IMR-90 (cell line): Measurements from ENCODE around the gene FPR2. TPM values are rescaled to one million over a fixed set of nuclear protein-coding genes. Genes with fewer than 3 reads are reported as not detected.

ENCODE experiments used
- ATAC-seq: fragments of 200-7000 bp; cut with Tn5 transposase; 2 replicates; pipeline ENCODE4 v1.9.1; 2020; ENCODE audit warnings: low read depth, mild to moderate bottlenecking, moderate library complexity
- BruUV-seq: library from RNA; stranded (reverse); fragments of 400-500 nt; replicated peaks from 2 replicates; lab custom pipeline; 2021; lab: Mats Ljungman, UMichigan
- CTCF ChIA-PET: fragments of 300-600 bp; formaldehyde crosslinking; extraction: SDS; loops from one replicate; lab custom pipeline; 2021; ENCODE audit warnings: antibody characterized with exemption; lab: Yijun Ruan, JAX
- POLR2A ChIA-PET: fragments of 300-600 bp; sonication (Branson Sonifier 250); formaldehyde crosslinking; loops from one replicate; lab custom pipeline; 2022; ENCODE audit warnings: antibody characterized with exemption; ENCODE audit not compliant: unreplicated experiment; lab: Charles Lee
- DNase-seq: peaks from one replicate; pipeline ENCODE4 v3.0.0; 2013
- H2AFZ ChIP-seq: replicated peaks from 2 replicates; pipeline ENCODE3; 2013; ENCODE audit warnings: low read length, mild to moderate bottlenecking; ENCODE audit not compliant: poor library complexity
- H2AK5ac ChIP-seq: 2 replicates; pipeline ENCODE4 v1.6.1; 2013; ENCODE audit warnings: low read depth, low read length, inconsistent platforms
- H2AK9ac ChIP-seq: replicated peaks from 2 replicates; pipeline ENCODE3; 2013; ENCODE audit warnings: mild to moderate bottlenecking, low read depth, low read length, moderate library complexity; ENCODE audit not compliant: poor library complexity
- H2BK120ac ChIP-seq: 2 replicates; pipeline ENCODE4 v1.6.1; 2013; ENCODE audit warnings: low read depth, low read length, inconsistent platforms
- H2BK15ac ChIP-seq: 3 replicates; pipeline ENCODE4 v1.6.1; 2013; ENCODE audit warnings: low read depth, low read length, inconsistent platforms
- H2BK20ac ChIP-seq: 2 replicates; pipeline ENCODE4 v1.6.1; 2013; ENCODE audit warnings: low read depth, mild to moderate bottlenecking, inconsistent platforms, low read length, moderate library complexity
- H2BK5ac ChIP-seq: 2 replicates; pipeline ENCODE4 v1.6.1; 2013; ENCODE audit warnings: mild to moderate bottlenecking, low read depth, low read length, inconsistent platforms; ENCODE audit not compliant: poor library complexity, severe bottlenecking
- H3K14ac ChIP-seq: replicated peaks from 2 replicates; pipeline ENCODE4 v1.6.1; 2013; ENCODE audit warnings: low read depth, low read length, inconsistent platforms
- H3K18ac ChIP-seq: 2 replicates; pipeline ENCODE4 v1.6.1; 2013; ENCODE audit warnings: low read depth, low read length, control low read depth
- H3K23ac ChIP-seq: 2 replicates; pipeline ENCODE4 v1.6.1; 2013; ENCODE audit warnings: low read depth, low read length, inconsistent platforms
- H3K27ac ChIP-seq: 2 replicates; pipeline ENCODE4 v1.5.1; 2013; ENCODE audit warnings: mild to moderate bottlenecking, control low read depth, low read length; ENCODE audit not compliant: insufficient read depth
- H3K27me3 ChIP-seq: 2 replicates; pipeline ENCODE4 v1.6.1; 2013; ENCODE audit warnings: low read length; ENCODE audit not compliant: control insufficient read depth, insufficient read depth
- H3K36me3 ChIP-seq: 2 replicates; pipeline ENCODE4 v1.6.1; 2013; ENCODE audit warnings: low read length, mixed read lengths; ENCODE audit not compliant: control insufficient read depth, insufficient read depth
- H3K4ac ChIP-seq: 2 replicates; pipeline ENCODE4 v1.6.1; 2013; ENCODE audit warnings: low read depth, low read length, inconsistent platforms
- H3K4me1 ChIP-seq: 2 replicates; pipeline ENCODE4 v1.6.1; 2013; ENCODE audit warnings: low read length, mixed read lengths; ENCODE audit not compliant: control insufficient read depth, insufficient read depth
- H3K4me2 ChIP-seq: 2 replicates; pipeline ENCODE4 v1.6.1; 2013; ENCODE audit warnings: low read depth, mild to moderate bottlenecking, control low read depth, low read length, moderate library complexity
- H3K4me3 ChIP-seq: 2 replicates; pipeline ENCODE4 v1.5.1; 2013; ENCODE audit warnings: low read depth, mild to moderate bottlenecking, control low read depth, low read length, moderate library complexity; ENCODE audit not compliant: insufficient read depth
- H3K56ac ChIP-seq: 2 replicates; pipeline ENCODE4 v1.6.1; 2013; ENCODE audit warnings: low read length, inconsistent platforms; ENCODE audit not compliant: insufficient read depth; ENCODE audit errors: extremely low read depth
- H3K79me1 ChIP-seq, 2 experiments: 2 replicates each; pipeline ENCODE4 v1.6.1; 2013; ENCODE audit warnings: low read length in 2 of 2, inconsistent platforms in 1 of 2, low read depth in 1 of 2
- H3K9ac ChIP-seq: 2 replicates; pipeline ENCODE4 v1.6.1; 2013; ENCODE audit warnings: low read depth, low read length, control low read depth
- H3K9me1 ChIP-seq: 2 replicates; pipeline ENCODE4 v1.6.1; 2013; ENCODE audit warnings: low read length, inconsistent platforms; ENCODE audit not compliant: insufficient read depth
- H3K9me3 ChIP-seq: 2 replicates; pipeline ENCODE4 v1.6.1; 2013; ENCODE audit warnings: low read length; ENCODE audit not compliant: control insufficient read depth, insufficient read depth
- H4K20me1 ChIP-seq: 2 replicates; pipeline ENCODE4 v1.6.1; 2013; ENCODE audit warnings: low read length, inconsistent platforms; ENCODE audit not compliant: insufficient read depth
- H4K5ac ChIP-seq: 2 replicates; pipeline ENCODE4 v1.6.1; 2013; ENCODE audit warnings: mild to moderate bottlenecking, low read depth, low read length, control low read depth
- H4K8ac ChIP-seq, 2 experiments: 2 replicates each; pipeline ENCODE4 v1.6.1; 2013; ENCODE audit warnings: low read depth in 2 of 2, low read length in 2 of 2, control low read depth in 1 of 2, inconsistent platforms in 1 of 2
- H4K91ac ChIP-seq: 2 replicates; pipeline ENCODE4 v1.6.1; 2013; ENCODE audit warnings: low read depth, low read length, inconsistent platforms; ENCODE audit not compliant: insufficient read depth
- CEBPB ChIP-seq: IDR thresholded peaks from 2 replicates; pipeline ENCODE4 v1.6.1; 2012; ENCODE audit warnings: low read depth, low read length, improper control_type of control experiment
- CTCF ChIP-seq: conservative IDR thresholded peaks from 2 replicates; pipeline ENCODE4 v1.5.1; 2012; ENCODE audit warnings: mild to moderate bottlenecking, low read depth, low read length, improper control_type of control experiment
- MXI1 ChIP-seq: IDR thresholded peaks from 2 replicates; pipeline ENCODE4 v1.6.1; 2012; ENCODE audit warnings: low read depth, mild to moderate bottlenecking, low read length, moderate library complexity, borderline replicate concordance
- RFX5 ChIP-seq: IDR thresholded peaks from 2 replicates; pipeline ENCODE4 v1.8.0; 2012; ENCODE audit warnings: low read depth, mild to moderate bottlenecking, low read length, moderate library complexity
- SMC3 ChIP-seq: fragments of 150-350 bp; IDR thresholded peaks from 2 replicates; pipeline ENCODE4 v1.6.1; 2016; ENCODE audit warnings: low read depth, mild to moderate bottlenecking, antibody characterized with exemption, low read length, moderate library complexity
- USF2 ChIP-seq: fragments of 150-350 bp; IDR thresholded peaks from 2 replicates; pipeline ENCODE4 v1.6.1; 2017; ENCODE audit warnings: mild to moderate bottlenecking, antibody characterized with exemption, low read length, low read depth
- WGBS, 2 experiments: methylation state at CpG; one replicate each; pipeline versions ENCODE4 v1.1.5 to v1.1.7; 2013; ENCODE audit warnings: missing lambda C conversion rate in 2 of 2; ENCODE audit not compliant: insufficient read length in 1 of 2; ENCODE audit errors: extremely low coverage in 2 of 2; 5-methylcytosine and 5-hydroxymethylcytosine counted together
- dilution Hi-C: fragments of 300-500 bp; cut with HindIII; formaldehyde crosslinking; loops from one replicate; pipeline ENCODE4 v1.14.3; 2018; ENCODE audit warnings: low sequenced_read_pairs; ENCODE audit not compliant: unreplicated experiment
- in situ Hi-C: fragments of 300-500 bp; cut with MboI; formaldehyde crosslinking; loops from 3 replicates; pipeline ENCODE4 v1.14.3; 2019; ENCODE audit warnings: low sequenced_read_pairs, inconsistent platforms, mixed read lengths
- intact Hi-C: fragments of 100-400 bp; cut with micrococcal nuclease; formaldehyde crosslinking; loops from 2 replicates; pipeline ENCODE4 v1.10.0; 2022
- polyA plus RNA-seq, 3 experiments: library from polyadenylated mRNA; depleted of rRNA; stranded (reverse); fragments of >200 nt; gene quantifications; 2 replicates each; pipeline ENCODE4 v1.2.3, GENCODE V29; 2012; ENCODE audit warnings: low replicate concordance in 1 of 3
- total RNA-seq: library from RNA; depleted of rRNA; stranded (reverse); fragments of >200 nt; gene quantifications from 2 replicates; pipeline ENCODE4 v1.2.3, GENCODE V29; 2012

Gene FPR2
- total and polyA plus RNA-seq, 2 of the 4 experiments (the other 2 are of a cell fraction) = not detected

- TF ChIP-seq RFX5 = no peak
- TF ChIP-seq USF2 = no peak
- no peak for TF ChIP-seq MXI1
- no peak for TF ChIP-seq CEBPB
- TF ChIP-seq CTCF = no peak
- TF ChIP-seq SMC3 = no peak
- Histone ChIP-seq H2AK9ac (no peak overlapping the region), H3K9ac (no peak overlapping the region), H3K27me3 (no peaks in the 10 kb centered on the region), H3K27ac (no peak overlapping the region), H3K56ac (no peak overlapping the region), H4K20me1 (no peaks in the 10 kb centered on the region), H3K36me3 (no peaks in the 10 kb centered on the region), H3K79me1 (no peaks in the 10 kb centered on the region), H3K4me2 (no peak overlapping the region), H3K18ac (no peak overlapping the region), H4K91ac (no peak overlapping the region), H3K23ac (no peak overlapping the region), H2AFZ (no peak overlapping the region), H2BK15ac (no peak overlapping the region), H2BK20ac (no peak overlapping the region), H4K8ac (no peak overlapping the region), H3K4me1 (peaks cover 5% of the 10 kb centered on the region), H3K9me3 (peaks cover 2% of the 10 kb centered on the region; the same call in 1 of the 2 replicates), H2BK120ac (no peak overlapping the region), H3K9me1 (no peaks in the 10 kb centered on the region), H4K5ac (no peak overlapping the region), H3K4ac (no peak overlapping the region), H3K4me3 (no peak overlapping the region), H3K14ac (no peak overlapping the region), H2BK5ac (no peak overlapping the region), H2AK5ac (no peak overlapping the region)
- ATAC-seq (no peak), DNase-seq (no peak)
- WGBS, 2 experiments = no CpG with 5 or more reads among the region's 5 CpGs
- in situ Hi-C loops = no loop called here
- BruUV-seq = no TSS peak
- dilution Hi-C loops = no loop called here
- intact Hi-C loops = no loop called here
- CTCF ChIA-PET = interaction anchor here (0.6 kb wide), 1 partner anchor 287 kb away, joined by 3 read pairs; no protein-coding TSS in a partner anchor
- POLR2A ChIA-PET = no interaction called here
Observed at GRCh38 chr19:51797480-51797879, 36.5 kb downstream of the FPR2 start.
